ENCODE data around the gene POU2AF2. TPM values are rescaled to one million over a fixed set of nuclear protein-coding genes. Genes with fewer than 3 reads are reported as not detected.

The POU2AF2 gene
- total RNA-seq, 1 donor from 2014 or later = not detected

DNA sequence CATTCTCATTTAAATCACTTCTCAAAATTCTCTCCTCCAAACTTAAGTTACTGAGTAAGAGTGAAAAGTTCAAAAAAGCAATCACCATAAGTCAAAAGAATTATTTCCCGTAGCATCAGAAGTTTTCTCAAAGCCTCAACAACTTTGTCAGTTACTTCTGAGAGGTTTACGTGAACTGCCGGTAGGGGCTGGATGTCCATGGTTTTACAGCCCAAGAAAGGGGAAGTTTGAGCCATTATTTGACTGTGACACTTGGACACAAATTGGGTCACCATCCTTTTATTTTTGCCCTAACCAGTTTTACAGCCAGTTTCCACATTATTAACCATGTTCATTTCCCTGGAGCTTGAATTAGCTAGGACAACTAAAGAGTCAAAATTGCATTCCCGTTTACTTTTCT lies 60.4 kb downstream of the POU2AF2 start:
- intact Hi-C loops (cut with DNase I) = loop anchor here (10.0 kb wide), 1 partner anchor 49 kb away; no protein-coding TSS in a partner anchor
- TF ChIP-seq, protein P1, sequence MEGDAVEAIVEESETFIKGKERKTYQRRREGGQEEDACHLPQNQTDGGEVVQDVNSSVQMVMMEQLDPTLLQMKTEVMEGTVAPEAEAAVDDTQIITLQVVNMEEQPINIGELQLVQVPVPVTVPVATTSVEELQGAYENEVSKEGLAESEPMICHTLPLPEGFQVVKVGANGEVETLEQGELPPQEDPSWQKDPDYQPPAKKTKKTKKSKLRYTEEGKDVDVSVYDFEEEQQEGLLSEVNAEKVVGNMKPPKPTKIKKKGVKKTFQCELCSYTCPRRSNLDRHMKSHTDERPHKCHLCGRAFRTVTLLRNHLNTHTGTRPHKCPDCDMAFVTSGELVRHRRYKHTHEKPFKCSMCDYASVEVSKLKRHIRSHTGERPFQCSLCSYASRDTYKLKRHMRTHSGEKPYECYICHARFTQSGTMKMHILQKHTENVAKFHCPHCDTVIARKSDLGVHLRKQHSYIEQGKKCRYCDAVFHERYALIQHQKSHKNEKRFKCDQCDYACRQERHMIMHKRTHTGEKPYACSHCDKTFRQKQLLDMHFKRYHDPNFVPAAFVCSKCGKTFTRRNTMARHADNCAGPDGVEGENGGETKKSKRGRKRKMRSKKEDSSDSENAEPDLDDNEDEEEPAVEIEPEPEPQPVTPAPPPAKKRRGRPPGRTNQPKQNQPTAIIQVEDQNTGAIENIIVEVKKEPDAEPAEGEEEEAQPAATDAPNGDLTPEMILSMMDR (IDR thresholded peaks at IDR 0.05) = no peak
- Histone ChIP-seq H3K4me1 (no peaks in the 10 kb centered on the region), H3K9me3 (no peaks in the 10 kb centered on the region), H3K4me3 (no peak overlapping the region), H3K27ac (no peak overlapping the region), H3K27me3 (no peaks in the 10 kb centered on the region), H3K36me3 (no peaks in the 10 kb centered on the region)
- DNase-seq (ENCODE audit: low spot score in 2 of 2) = no peak

DNA sequence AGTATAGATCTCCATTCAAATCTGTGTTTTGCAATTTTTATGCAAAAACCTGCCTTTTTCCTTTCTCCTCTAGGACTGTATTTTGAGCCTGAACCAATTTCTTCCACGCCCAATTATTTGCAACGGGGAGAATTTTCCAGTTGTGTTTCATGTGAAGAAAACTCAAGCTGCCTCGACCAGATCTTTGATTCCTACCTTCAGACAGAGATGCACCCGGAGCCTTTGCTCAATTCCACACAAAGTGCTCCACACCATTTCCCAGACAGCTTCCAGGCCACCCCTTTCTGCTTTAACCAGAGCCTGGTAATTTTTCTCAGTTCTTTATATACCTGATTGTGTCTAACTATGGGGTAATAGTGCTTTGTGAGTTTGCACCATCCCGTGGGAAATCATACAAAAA lies 60.8 kb downstream of the POU2AF2 start:
- intact Hi-C loops (cut with DNase I) = loop anchor here (10.0 kb wide), 1 partner anchor 48 kb away; no protein-coding TSS in a partner anchor
- no peaks in the 10 kb centered on the region for H3K9me3 ChIP-seq
- DNase-seq (ENCODE audit: low spot score in 2 of 2) = no peak
- no peak overlapping the region for H3K4me3 ChIP-seq
- H3K4me1 ChIP-seq = no peaks in the 10 kb centered on the region
- no peak overlapping the region for H3K27ac ChIP-seq
- H3K27me3 ChIP-seq = no peaks in the 10 kb centered on the region
- no peaks in the 10 kb centered on the region for H3K36me3 ChIP-seq
- TF ChIP-seq, protein P1 (IDR thresholded peaks at IDR 0.05) = no peak

DNA sequence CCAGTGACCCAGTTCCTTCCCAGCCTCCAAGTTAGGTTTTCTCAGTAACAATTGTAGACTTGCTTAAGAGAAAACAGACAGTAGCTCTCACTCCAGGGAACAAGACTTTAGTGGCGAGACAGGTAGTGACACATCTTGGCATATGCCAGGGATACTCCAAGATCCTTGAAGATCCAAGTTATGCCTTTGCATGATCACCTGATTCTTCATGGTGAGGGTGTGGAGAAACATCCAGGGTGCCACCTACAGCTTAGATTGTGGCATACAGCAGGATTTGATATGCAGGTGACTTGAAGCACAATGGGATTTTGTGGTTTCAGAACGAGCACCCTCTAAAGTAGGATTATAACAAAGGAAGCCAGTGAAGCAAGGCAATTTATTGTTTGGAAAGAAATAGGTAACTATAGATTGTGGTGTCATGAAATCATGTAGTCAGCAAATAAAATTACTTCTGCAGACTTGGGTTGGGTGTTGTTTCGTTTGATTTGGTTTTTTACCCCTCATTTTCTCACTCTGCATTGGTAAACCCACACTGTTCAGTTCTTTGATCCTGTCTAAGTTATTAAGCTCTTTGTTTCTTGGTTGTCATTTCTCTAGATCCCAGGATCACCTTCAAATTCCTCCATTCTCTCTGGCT lies 62.1 kb downstream of the POU2AF2 start:
- Histone ChIP-seq H3K4me1 (no peaks in the 10 kb centered on the region), H3K27ac (no peak overlapping the region), H3K27me3 (no peaks in the 10 kb centered on the region), H3K4me3 (no peak overlapping the region), H3K36me3 (no peaks in the 10 kb centered on the region), H3K9me3 (no peaks in the 10 kb centered on the region)
- intact Hi-C loops (cut with DNase I) = loop anchor here (10.0 kb wide), 1 partner anchor 47 kb away; no protein-coding TSS in a partner anchor
- TF ChIP-seq, protein P1 (IDR thresholded peaks at IDR 0.05) = no peak
- DNase-seq (ENCODE audit: low spot score in 2 of 2) = no peak

DNA sequence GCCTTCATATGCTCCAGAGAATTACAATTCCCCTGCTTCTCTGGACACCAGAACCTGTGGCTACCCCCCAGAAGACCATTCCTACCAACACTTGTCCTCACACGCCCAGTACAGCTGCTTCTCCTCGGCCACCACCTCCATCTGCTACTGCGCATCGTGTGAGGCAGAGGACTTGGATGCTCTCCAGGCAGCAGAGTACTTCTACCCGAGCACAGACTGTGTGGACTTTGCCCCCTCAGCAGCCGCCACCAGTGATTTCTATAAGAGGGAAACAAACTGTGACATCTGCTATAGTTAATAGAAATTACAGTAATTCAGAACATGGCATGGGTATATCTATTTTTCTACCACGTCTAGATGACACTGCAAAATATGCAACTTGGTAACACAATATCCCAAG lies 62.6 kb downstream of the POU2AF2 start:
- no peaks in the 10 kb centered on the region for H3K4me1 ChIP-seq
- no peak overlapping the region for H3K27ac ChIP-seq
- no peaks in the 10 kb centered on the region for H3K36me3 ChIP-seq
- no peak for DNase-seq (ENCODE audit: low spot score in 2 of 2)
- intact Hi-C loops (cut with DNase I) = loop anchor here (10.0 kb wide), 1 partner anchor 47 kb away; no protein-coding TSS in a partner anchor
- H3K4me3 ChIP-seq = no peak overlapping the region
- no peaks in the 10 kb centered on the region for H3K27me3 ChIP-seq
- no peaks in the 10 kb centered on the region for H3K9me3 ChIP-seq
- TF ChIP-seq, protein P1 (IDR thresholded peaks at IDR 0.05) = no peak

DNA sequence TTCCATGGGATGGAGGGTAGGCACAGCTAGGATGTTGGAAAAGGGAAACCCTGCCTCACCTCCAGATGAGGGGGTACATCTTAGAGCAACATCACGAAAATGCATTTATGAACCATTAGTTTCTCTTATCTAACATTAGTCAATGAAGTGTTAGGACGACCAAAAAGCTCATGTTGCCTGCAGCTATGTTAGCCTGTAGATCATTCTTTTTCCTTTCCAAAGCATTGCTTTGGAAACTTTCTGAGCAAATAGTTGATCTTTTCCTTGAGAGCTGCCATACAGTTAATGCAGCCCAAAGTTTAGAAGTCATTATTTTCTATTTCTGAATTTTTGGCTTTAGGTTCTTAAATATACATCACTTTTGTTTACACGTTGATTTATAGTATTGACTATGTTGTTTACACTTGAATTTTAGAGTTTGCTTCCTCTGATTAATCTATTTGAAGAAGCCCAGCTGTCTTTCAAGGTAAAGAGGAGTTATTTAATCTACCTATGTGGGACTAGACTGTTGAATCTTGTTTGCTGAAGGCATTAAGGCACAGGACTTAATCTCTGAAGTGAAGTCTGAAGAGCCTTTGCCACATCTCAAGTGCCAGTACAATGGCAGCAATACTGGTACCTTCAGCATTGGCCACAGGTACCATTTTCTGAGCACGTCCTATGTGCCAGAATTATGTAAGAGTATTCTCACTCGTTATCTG lies 63.8 kb downstream of the POU2AF2 start:
- no peak for DNase-seq (ENCODE audit: low spot score in 2 of 2)
- no peaks in the 10 kb centered on the region for H3K36me3 ChIP-seq
- no peaks in the 10 kb centered on the region for H3K9me3 ChIP-seq
- no peak overlapping the region for H3K27ac ChIP-seq
- H3K4me1 ChIP-seq = no peaks in the 10 kb centered on the region
- intact Hi-C loops (cut with DNase I) = loop anchor here (10.0 kb wide), 1 partner anchor 45 kb away; no protein-coding TSS in a partner anchor
- H3K4me3 ChIP-seq = no peak overlapping the region
- H3K27me3 ChIP-seq = no peaks in the 10 kb centered on the region
- TF ChIP-seq, protein P1 (IDR thresholded peaks at IDR 0.05) = no peak
